Glomerular visceral epithelial cell (primary cell): Measurements from ENCODE around the gene BIN1.

Experiments used
- DNase-seq: peaks from one replicate; pipeline ENCODE4 v3.0.0-alpha.2; 2016; ENCODE audit errors: extremely low spot score

The BIN1 gene

GRCh38 chr2:127058246-127058953, 48.6 kb downstream of the BIN1 start:
- no peak for DNase-seq

DNA sequence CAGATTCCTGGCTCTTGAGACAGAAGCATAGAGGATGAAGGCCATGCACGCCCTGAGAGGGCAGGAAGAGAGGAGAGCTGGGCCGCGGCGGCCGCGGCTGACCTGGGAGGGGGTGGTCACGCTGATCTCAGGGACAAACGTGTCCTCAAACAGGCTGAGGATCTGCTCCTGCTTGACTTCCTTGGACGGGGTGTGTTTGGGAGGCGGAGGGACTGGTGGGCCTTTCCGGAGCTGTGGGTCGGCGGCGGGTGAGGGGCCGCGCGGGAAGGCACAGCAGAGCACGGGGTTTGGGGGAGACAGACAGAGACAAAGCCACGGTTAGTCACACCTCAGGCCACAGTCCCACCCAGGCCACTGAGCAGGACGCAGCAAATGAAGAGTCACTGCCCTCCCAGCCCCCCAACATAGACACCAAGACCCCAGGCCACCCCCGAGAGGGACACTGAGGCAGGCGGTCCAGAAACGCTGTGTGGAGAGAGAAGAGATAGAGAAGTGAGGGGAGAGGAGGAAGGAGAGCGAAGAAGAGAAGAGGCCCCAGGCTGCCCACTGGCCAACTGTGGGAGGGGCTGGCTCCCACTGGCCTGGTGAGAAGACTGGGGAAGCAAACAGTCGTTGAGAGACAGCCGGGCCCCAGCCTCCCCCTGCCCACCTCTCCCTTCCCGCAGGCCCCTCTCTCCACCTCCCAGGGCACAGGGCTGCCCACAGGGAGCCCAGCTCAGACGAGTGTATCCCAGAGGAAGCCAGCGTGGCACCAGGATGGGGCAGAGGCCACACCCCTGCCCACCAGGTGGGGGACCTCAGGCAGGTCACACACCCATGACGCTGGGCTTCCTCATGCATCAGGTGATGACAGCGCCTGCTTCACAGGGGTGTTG, 49.3 kb downstream of the BIN1 start:
- no peak for DNase-seq

- no peak for DNase-seq
These were observed 50.2 kb downstream of the BIN1 start for GRCh38 chr2:127056631-127057370.

GRCh38 chr2:127056086-127056485, 50.9 kb downstream of the BIN1 start:
- DNase-seq = no peak

DNA sequence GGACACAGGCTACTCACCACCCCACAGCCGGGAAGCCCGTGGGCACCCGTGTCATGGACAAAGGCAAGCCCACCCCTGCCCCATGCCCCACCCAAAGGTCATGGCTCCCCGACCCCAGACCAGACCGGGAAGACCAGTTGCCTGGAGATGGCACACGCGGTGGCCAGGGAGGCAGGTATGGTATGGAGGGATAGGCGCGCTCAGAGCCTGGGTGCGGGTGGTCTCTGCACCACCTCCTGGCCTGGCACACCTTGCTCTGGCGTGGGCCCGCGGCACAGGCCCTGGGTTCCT, 51.2 kb downstream of the BIN1 start:
- no peak for DNase-seq

DNA sequence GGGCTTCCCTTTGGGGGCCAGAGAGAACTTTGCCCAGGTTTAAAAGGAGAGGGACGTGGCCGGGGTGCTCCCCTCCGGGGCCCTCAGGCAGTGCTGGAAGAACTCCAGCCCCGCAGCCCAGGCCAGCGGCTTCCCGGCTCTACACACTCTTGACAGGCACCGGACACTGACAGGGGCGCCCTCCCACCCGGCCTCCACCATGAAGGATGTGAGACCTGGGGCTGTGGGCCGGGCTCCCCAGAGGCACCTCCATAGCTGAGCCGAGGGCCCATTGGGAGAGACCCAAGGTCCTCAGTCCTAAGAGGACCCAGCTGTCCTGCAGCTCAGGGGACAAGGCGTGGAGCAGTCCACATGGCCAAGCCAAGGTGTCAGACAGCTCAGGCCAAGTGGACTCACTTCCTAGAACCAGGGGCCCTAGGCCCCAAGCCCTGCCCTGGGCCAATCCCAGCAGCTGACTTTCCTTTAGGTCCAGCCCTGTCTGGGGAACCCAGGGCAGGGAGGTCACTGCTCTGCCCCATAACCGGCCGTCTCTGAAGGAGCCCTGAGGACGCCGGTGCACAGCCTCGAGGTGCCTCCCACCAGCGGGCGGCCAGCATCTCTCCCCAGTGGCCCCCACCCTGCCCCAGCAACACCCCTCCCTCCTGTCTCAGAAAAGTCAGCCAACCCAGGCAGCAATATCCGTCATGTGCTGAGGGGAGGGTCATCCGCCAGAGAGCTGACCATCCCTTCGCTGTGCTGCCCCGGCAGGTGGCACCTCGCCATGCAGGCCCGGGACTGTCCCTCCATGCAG, 51.8 kb downstream of the BIN1 start:
- DNase-seq = no peak

- no peak for DNase-seq
These were observed 52.4 kb downstream of the BIN1 start for GRCh38 chr2:127054604-127054930.

DNA sequence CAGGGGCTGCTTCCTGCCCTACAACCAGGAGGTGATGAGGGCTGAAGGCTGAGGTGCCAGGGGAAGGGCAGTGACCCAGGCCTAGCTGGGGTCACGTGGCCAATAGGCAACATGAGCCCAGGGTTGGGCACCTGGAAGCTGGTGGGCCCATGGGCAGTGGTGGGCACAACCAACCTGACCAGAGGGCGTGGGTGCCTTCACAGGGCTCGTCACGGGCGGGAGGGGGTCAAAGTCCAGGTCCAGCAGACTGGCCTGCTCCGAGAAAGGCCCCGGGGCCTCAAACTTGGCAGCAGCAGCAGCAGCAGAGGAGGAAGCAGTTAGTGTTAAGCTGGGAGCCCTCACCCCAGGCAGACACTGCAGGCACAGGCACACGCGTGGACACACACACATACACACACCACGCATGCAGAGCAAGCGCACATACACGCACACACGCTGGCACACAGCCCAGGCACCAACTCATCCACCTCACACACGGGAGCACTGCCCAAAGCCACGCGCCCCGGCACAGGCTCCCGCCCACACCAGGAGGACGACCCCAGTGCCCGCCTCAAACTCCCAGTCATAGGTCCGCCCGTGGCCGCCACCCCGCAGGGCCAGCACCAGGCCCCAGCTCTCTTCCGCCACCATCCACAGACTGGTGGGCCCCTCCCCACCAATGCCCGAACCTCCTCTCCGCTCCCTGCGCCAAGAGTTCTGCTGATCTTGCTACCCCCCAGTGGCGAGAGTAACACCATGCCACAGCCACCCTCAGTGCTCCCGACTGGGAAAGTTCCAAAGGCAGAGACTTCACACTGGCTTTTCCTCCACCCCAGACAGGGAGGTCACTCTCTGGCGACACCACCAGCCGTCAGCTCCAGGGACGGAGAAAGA, 53.0 kb downstream of the BIN1 start:
- DNase-seq = no peak

GRCh38 chr2:127052771-127053691, 53.9 kb downstream of the BIN1 start:
- no peak for DNase-seq

GRCh38 chr2:127052057-127052770, 54.7 kb downstream of the BIN1 start:
- DNase-seq = no peak

- DNase-seq = no peak
These were observed 55.6 kb downstream of the BIN1 start for GRCh38 chr2:127051116-127052056.

GRCh38 chr2:127050803-127051115, 56.2 kb downstream of the BIN1 start:
- no peak for DNase-seq

DNA sequence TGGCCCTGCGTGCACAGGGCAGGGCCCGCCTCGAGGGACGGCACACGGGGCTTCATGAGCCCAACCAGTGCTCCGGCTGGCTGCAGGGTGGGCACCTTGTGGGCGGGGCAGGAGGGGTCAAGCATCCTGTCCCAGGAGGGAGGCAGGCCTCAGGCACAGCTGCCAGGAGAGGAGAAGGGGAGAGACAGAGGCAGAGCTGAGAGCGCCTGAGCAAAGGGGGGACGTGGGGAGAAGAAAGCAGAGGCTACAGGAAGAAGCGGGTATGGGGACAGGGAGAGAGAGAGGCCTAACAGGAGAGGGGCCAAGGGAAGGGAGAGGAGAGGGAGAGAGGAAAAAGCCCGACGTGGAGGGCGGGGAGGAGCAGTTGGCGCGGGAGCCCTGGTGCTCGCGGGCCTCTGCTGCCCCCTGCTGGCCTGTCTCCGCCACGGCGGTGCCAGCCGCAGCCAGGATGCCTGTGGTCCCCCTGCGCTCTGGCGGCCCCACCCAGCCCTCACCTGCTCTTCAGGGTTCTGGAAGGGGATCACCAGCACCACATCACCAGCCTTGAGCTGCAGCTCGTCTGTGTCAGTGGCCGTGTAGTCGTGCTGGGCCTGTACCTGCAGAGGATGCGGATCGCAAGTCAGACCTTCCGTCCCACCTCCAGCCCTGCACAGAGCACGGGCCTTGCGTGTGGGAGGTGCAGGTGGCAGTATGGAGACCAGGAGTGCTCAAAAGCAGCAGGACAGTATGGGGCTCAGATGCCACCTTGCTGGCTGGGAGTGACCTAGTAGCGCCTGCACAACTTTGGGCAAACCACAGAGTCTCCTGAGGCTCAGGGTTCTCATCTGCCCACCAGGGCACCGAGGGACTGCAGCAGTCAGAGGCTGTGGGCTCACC, 56.8 kb downstream of the BIN1 start:
- DNase-seq = peak; percentile 62

DNA sequence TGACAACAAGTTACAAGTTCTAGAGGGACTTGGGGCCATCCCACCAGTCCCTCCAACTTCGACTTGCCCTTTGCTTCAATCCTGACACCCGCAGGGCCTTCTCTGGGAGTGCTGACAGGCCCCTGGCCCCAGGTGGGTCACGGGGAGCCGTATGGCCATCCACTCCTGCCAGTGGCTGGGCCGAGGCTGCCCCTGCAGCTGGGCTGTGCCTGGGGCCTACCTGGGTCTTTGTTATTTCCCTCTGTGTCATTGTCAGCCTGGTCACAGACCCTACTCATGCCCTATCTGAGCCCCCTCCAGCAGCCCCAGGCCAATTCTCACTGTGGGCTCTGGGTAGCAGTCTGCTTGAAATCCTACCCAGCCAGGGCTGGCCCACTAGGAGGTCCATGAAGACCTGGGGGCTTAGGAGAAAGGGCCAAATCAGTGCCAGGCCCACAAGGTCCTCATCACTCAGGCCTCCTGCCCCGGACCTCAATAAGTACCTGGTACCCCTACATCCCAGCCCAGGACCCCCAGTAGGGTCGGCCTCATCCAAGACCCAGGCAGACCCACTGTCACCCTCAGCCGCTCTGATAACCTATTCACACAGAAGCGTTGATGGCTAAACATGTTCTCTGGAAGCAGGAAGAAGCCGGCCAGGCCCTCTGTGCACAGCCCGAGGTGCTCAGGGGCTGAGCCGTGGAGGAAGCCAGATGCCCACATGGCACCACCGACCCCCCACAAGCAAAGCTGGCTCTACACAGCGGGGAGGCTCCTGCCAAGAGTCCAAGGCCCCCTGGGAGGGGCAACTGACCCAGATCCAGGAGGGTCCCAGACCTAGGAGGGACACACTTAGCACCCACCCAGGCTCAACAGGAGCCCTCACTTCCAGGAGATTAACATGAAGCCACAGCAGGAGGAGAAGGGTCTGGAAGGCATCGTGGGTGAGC, 57.7 kb downstream of the BIN1 start:
- no peak for DNase-seq

DNA sequence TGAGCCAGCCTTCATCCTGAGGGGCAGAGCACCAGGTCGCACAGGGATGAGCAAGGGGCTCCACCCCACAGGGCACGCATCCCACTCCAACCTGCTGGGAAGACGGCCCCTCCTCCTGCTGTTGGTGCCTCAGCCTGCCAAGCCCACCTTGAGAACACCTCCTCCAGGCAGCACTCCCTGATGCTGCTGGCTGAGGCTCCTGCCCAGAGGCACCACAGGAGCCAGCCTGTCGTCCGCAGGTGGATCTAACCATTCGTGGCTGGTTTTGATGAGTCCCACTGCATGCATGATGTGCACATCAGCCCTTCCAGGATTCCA, 58.4 kb downstream of the BIN1 start:
- no peak for DNase-seq
